CD4-positive, alpha-beta T cell (primary cell): ENCODE data around the gene NEB. TPM values are rescaled to one million over a fixed set of nuclear protein-coding genes. Genes with fewer than 3 reads are reported as not detected.

Experiments
- ATAC-seq: fragments of 200-7000 bp; cut with Tn5 transposase; one replicate; pipeline ENCODE4 v1.10.0; 2022; ENCODE audit warnings: mild to moderate bottlenecking; ENCODE audit not compliant: poor library complexity
- CTCF ChIA-PET: fragments of 350-600 bp; sonication (Branson Sonifier 250); formaldehyde crosslinking; loops from one replicate; lab custom pipeline; 2021; ENCODE audit warnings: antibody characterized with exemption, inconsistent platforms; lab: Charles Lee
- POLR2A ChIA-PET: fragments of 350-600 bp; sonication (Branson Sonifier 250); formaldehyde crosslinking; loops from one replicate; lab custom pipeline; 2021; ENCODE audit warnings: antibody characterized with exemption, inconsistent platforms; lab: Charles Lee
- DNase-seq, 14 experiments: peaks; one replicate each; pipeline ENCODE4 v3.0.0-alpha.2; 2013 to 2020; ENCODE audit warnings: mixed read lengths in 2 of 14
- H3K27ac ChIP-seq, 2 donors: one replicate each; pipeline versions ENCODE4 v1.5.1 to v1.7.0; 2013; ENCODE audit warnings: low read length in 2 of 2, low read depth in 1 of 2, mild to moderate bottlenecking in 1 of 2
- H3K27me3 ChIP-seq, 2 experiments: 1 replicate in 1 of 2; 2 replicates in 1 of 2; pipeline versions ENCODE4 v1.6.1 to v1.7.0; 2013; ENCODE audit warnings: low read length in 2 of 2, control low read depth in 1 of 2, mild to moderate bottlenecking in 1 of 2, moderate library complexity in 1 of 2; ENCODE audit not compliant: insufficient read depth in 2 of 2, control insufficient read depth in 1 of 2
- H3K36me3 ChIP-seq: one replicate; pipeline ENCODE4 v1.6.1; 2013; ENCODE audit warnings: low read length, control low read depth; ENCODE audit not compliant: insufficient read depth
- H3K4me1 ChIP-seq: one replicate; pipeline ENCODE4 v1.6.1; 2013; ENCODE audit warnings: low read length, control low read depth; ENCODE audit not compliant: insufficient read depth
- H3K4me3 ChIP-seq: one replicate; pipeline ENCODE4 v1.5.1; 2013; ENCODE audit warnings: mild to moderate bottlenecking, low read length, moderate library complexity
- H3K9me3 ChIP-seq, 2 experiments: 1 replicate in 1 of 2; 2 replicates in 1 of 2; pipeline versions ENCODE4 v1.6.1 to v1.7.0; 2013; ENCODE audit warnings: low read length in 2 of 2, mild to moderate bottlenecking in 2 of 2, control low read depth in 1 of 2, moderate library complexity in 1 of 2; ENCODE audit not compliant: control insufficient read depth in 1 of 2, insufficient read depth in 1 of 2
- H3K27ac Mint-ChIP-seq: one replicate; pipeline ENCODE4 v1.8.0; 2020; ENCODE audit warnings: mixed read lengths
- H3K27me3 Mint-ChIP-seq: one replicate; pipeline ENCODE4 v1.8.0; 2021; ENCODE audit warnings: mixed read lengths
- H3K36me3 Mint-ChIP-seq: one replicate; pipeline ENCODE4 v1.8.0; 2021; ENCODE audit warnings: low read depth, mixed read lengths
- H3K4me1 Mint-ChIP-seq: one replicate; pipeline ENCODE4 v1.8.0; 2021; ENCODE audit warnings: low read depth, mixed read lengths
- H3K4me3 Mint-ChIP-seq: one replicate; pipeline ENCODE4 v1.8.0; 2020; ENCODE audit warnings: mild to moderate bottlenecking, mixed read lengths
- H3K9me3 Mint-ChIP-seq: one replicate; pipeline ENCODE4 v1.8.0; 2020; ENCODE audit warnings: mixed read lengths
- CTCF ChIP-seq: fragments of 200-600 bp; IDR thresholded peaks from one replicate; pipeline ENCODE4 v1.8.0; 2022; ENCODE audit warnings: antibody characterized with exemption, mild to moderate bottlenecking
- intact Hi-C, 2 experiments: fragments of 100-400 bp; cut with DNase I in 1 of 2; cut with micrococcal nuclease in 1 of 2; formaldehyde crosslinking; loops; one replicate each; pipeline versions ENCODE4 v1.15.1 to v1.9.0; 2023 to 2025; cut with DNase I, micrococcal nuclease
- total RNA-seq, 174 experiments: library from RNA in 2 of 174; stranded (reverse) in 2 of 174; gene quantifications; one replicate each; pipeline ENCODE4 v1.2.3 and lab custom pipeline; 2021 to 2026

NEB gene
- total RNA-seq, 2 experiments from 2014 or later, result 1.2 to 1.8 TPM

DNA sequence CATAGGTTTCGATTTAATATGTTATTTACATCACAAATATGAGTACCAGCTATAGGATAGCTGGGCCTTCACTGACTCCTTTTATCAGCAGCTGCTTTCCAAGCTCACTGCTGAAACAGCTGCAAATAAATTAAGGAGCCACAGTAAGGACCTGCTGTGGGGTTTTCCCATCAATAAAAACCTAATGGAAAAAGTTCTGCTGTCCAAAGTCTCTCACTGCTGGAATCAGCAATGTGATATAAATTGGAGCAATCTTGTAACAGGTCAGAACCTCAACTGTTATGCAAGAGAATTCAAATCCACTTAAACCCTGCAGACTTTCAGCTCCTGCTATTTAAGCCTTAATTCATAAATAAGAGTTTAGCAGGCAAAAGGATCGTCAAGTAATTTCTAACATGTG is 61.3 kb downstream of the NEB start:
- H3K4me3 Mint-ChIP-seq, result no peak overlapping the region
- Histone ChIP-seq H3K27me3 (no peaks in the 10 kb centered on the region), H3K9me3 (no peaks in the 10 kb centered on the region), H3K4me1 (no peaks in the 10 kb centered on the region), H3K36me3 (no peaks in the 10 kb centered on the region), H3K4me3 (no peak overlapping the region), H3K27ac (no peak overlapping the region)
- ChIA-PET POLR2A (no interaction called here), CTCF (no interaction called here)
- no peak for ATAC-seq
- H3K27ac Mint-ChIP-seq, result no peak overlapping the region
- H3K4me1 Mint-ChIP-seq, result no peaks in the 10 kb centered on the region
- intact Hi-C loops, result loop anchor here in 1 of 2 experiments (5.0 kb wide), 1 partner anchor 1991 kb away; no protein-coding TSS in a partner anchor
- H3K36me3 Mint-ChIP-seq, result no peaks in the 10 kb centered on the region
- no peak for TF ChIP-seq CTCF
- no peak for DNase-seq
- H3K9me3 Mint-ChIP-seq, result no peaks in the 10 kb centered on the region
- no peaks in the 10 kb centered on the region for H3K27me3 Mint-ChIP-seq

- ChIA-PET CTCF (interaction anchor here (0.6 kb wide), 1 partner anchor 40 kb away, joined by 3 read pairs; no protein-coding TSS in a partner anchor), POLR2A (no interaction called here)
- H3K27ac ChIP-seq, result no peak overlapping the region
- Mint-ChIP-seq H3K36me3 (no peaks in the 10 kb centered on the region), H3K4me3 (no peak overlapping the region), H3K27ac (no peak overlapping the region), H3K27me3 (no peaks in the 10 kb centered on the region), H3K9me3 (no peaks in the 10 kb centered on the region), H3K4me1 (no peaks in the 10 kb centered on the region)
- no peaks in the 10 kb centered on the region for H3K27me3 ChIP-seq
- TF ChIP-seq CTCF, result no peak
- H3K4me3 ChIP-seq, result no peak overlapping the region
- H3K36me3 ChIP-seq, result no peaks in the 10 kb centered on the region
- intact Hi-C loops, result loop anchor here in 1 of 2 experiments (5.0 kb wide), 1 partner anchor 1990 kb away; no protein-coding TSS in a partner anchor
- DNase-seq, result no peak
- no peaks in the 10 kb centered on the region for H3K9me3 ChIP-seq
- H3K4me1 ChIP-seq, result no peaks in the 10 kb centered on the region
- no peak for ATAC-seq
Measured at GRCh38 chr2:151672277-151672676, 62.0 kb downstream of the NEB start.

- H3K4me1 Mint-ChIP-seq, result no peaks in the 10 kb centered on the region
- H3K9me3 ChIP-seq, result no peaks in the 10 kb centered on the region
- ChIA-PET POLR2A (no interaction called here), CTCF (no interaction called here)
- no peaks in the 10 kb centered on the region for H3K36me3 ChIP-seq
- H3K27ac Mint-ChIP-seq, result no peak overlapping the region
- no peak overlapping the region for H3K27ac ChIP-seq
- H3K9me3 Mint-ChIP-seq, result no peaks in the 10 kb centered on the region
- no peak for ATAC-seq
- intact Hi-C loops, result loop anchor here in 1 of 2 experiments (5.0 kb wide), 1 partner anchor 1989 kb away; no protein-coding TSS in a partner anchor
- DNase-seq, result no peak
- no peaks in the 10 kb centered on the region for H3K4me1 ChIP-seq
- no peak overlapping the region for H3K4me3 Mint-ChIP-seq
- no peaks in the 10 kb centered on the region for H3K27me3 ChIP-seq
- no peak overlapping the region for H3K4me3 ChIP-seq
- no peak for TF ChIP-seq CTCF
- no peaks in the 10 kb centered on the region for H3K27me3 Mint-ChIP-seq
- H3K36me3 Mint-ChIP-seq, result no peaks in the 10 kb centered on the region
Measured at GRCh38 chr2:151670846-151671597, 63.3 kb downstream of the NEB start.
